H9 (cell line): ENCODE results near the gene SLC30A5. TPM values are rescaled to one million over a fixed set of nuclear protein-coding genes. Genes with fewer than 3 reads are reported as not detected.

ENCODE experiments used
- DNase-seq: peaks from one replicate; pipeline ENCODE4 v3.0.0-alpha.2; 2017
- H2AFZ ChIP-seq: one replicate; pipeline ENCODE4 v1.6.1; 2013; ENCODE audit warnings: mild to moderate bottlenecking, low read length, control low read depth, moderate library complexity
- H2AK5ac ChIP-seq: 2 replicates; pipeline ENCODE4 v1.6.1; 2013; ENCODE audit warnings: low read length, control low read depth, mixed read lengths; ENCODE audit not compliant: insufficient read length
- H2BK120ac ChIP-seq: one replicate; pipeline ENCODE4 v1.6.1; 2013; ENCODE audit warnings: low read depth, mild to moderate bottlenecking, low read length, control low read depth, inconsistent platforms; ENCODE audit not compliant: poor library complexity, severe bottlenecking
- H2BK12ac ChIP-seq: 2 replicates; pipeline ENCODE4 v1.6.1; 2013; ENCODE audit warnings: low read length, control low read depth, mixed read lengths, low read depth; ENCODE audit not compliant: insufficient read length
- H2BK15ac ChIP-seq: 2 replicates; pipeline ENCODE4 v1.6.1; 2013; ENCODE audit warnings: low read depth, low read length, control low read depth
- H2BK20ac ChIP-seq: one replicate; pipeline ENCODE4 v1.6.1; 2013; ENCODE audit warnings: low read depth, mild to moderate bottlenecking, low read length, control low read depth, inconsistent platforms; ENCODE audit not compliant: poor library complexity, severe bottlenecking
- H2BK5ac ChIP-seq: 2 replicates; pipeline ENCODE4 v1.6.1; 2013; ENCODE audit warnings: low read length, control low read depth, mixed read lengths; ENCODE audit not compliant: insufficient read length
- H3K14ac ChIP-seq: 2 replicates; pipeline ENCODE4 v1.6.1; 2013; ENCODE audit warnings: low read length, control low read depth; ENCODE audit not compliant: insufficient read depth
- H3K18ac ChIP-seq: 2 replicates; pipeline ENCODE4 v1.6.1; 2013; ENCODE audit warnings: low read depth, mild to moderate bottlenecking, mixed read lengths, low read length, control low read depth; ENCODE audit not compliant: insufficient read length
- H3K23ac ChIP-seq: 2 replicates; pipeline ENCODE4 v1.6.1; 2013; ENCODE audit warnings: low read length, control low read depth, mixed read lengths, low read depth; ENCODE audit not compliant: insufficient read length
- H3K23me2 ChIP-seq: 2 replicates; pipeline ENCODE4 v1.6.1; 2013; ENCODE audit warnings: low read depth, mild to moderate bottlenecking, mixed read lengths, low read length, control low read depth; ENCODE audit not compliant: insufficient read length, poor library complexity, severe bottlenecking
- H3K27ac ChIP-seq: 2 replicates; pipeline ENCODE4 v1.5.1; 2013; ENCODE audit warnings: low read length, control low read depth, mixed read lengths, low read depth; ENCODE audit not compliant: insufficient read length
- H3K27me3 ChIP-seq: 2 replicates; pipeline ENCODE4 v1.6.1; 2013; ENCODE audit warnings: low read length, control low read depth, inconsistent platforms; ENCODE audit not compliant: insufficient read depth
- H3K4ac ChIP-seq: 2 replicates; pipeline ENCODE4 v1.6.1; 2013; ENCODE audit warnings: low read depth, mild to moderate bottlenecking, control low read depth, inconsistent platforms, low read length, moderate library complexity
- H3K4me1 ChIP-seq: 2 replicates; pipeline ENCODE4 v1.6.1; 2013; ENCODE audit warnings: low read length, control low read depth, inconsistent platforms; ENCODE audit not compliant: insufficient read depth
- H3K4me2 ChIP-seq: 2 replicates; pipeline ENCODE4 v1.6.1; 2013; ENCODE audit warnings: low read length, control low read depth, mixed read lengths; ENCODE audit not compliant: insufficient read length, insufficient read depth
- H3K56ac ChIP-seq: 2 replicates; pipeline ENCODE4 v1.6.1; 2013; ENCODE audit warnings: low read depth, mild to moderate bottlenecking, mixed read lengths, low read length, control low read depth; ENCODE audit not compliant: insufficient read length
- H3K79me1 ChIP-seq: 2 replicates; pipeline ENCODE4 v1.6.1; 2013; ENCODE audit warnings: low read depth, mild to moderate bottlenecking, moderate library complexity, low read length, control low read depth, inconsistent platforms; ENCODE audit not compliant: insufficient read depth, poor library complexity, severe bottlenecking
- H3K79me2 ChIP-seq: 2 replicates; pipeline ENCODE4 v1.6.1; 2013; ENCODE audit warnings: low read length, control low read depth, inconsistent platforms; ENCODE audit not compliant: insufficient read depth
- H3K9ac ChIP-seq: 2 replicates; pipeline ENCODE4 v1.6.1; 2013; ENCODE audit warnings: low read length, control low read depth, mixed read lengths; ENCODE audit not compliant: insufficient read length; ENCODE audit errors: extremely low read depth
- H3K9me3 ChIP-seq: one replicate; pipeline ENCODE4 v1.6.1; 2013; ENCODE audit warnings: low read depth, low read length, inconsistent platforms; ENCODE audit not compliant: control insufficient read depth
- H3T11ph ChIP-seq: one replicate; pipeline ENCODE4 v1.6.1; 2013; ENCODE audit warnings: mild to moderate bottlenecking, low read length, control low read depth, inconsistent platforms
- H4K20me1 ChIP-seq: one replicate; pipeline ENCODE4 v1.6.1; 2013; ENCODE audit not compliant: control insufficient read depth, insufficient read length, insufficient read depth
- H4K5ac ChIP-seq: 2 replicates; pipeline ENCODE4 v1.6.1; 2013; ENCODE audit warnings: low read depth, mild to moderate bottlenecking, mixed read lengths, low read length, control low read depth; ENCODE audit not compliant: insufficient read length
- H4K8ac ChIP-seq: replicated peaks from 2 replicates; pipeline ENCODE4 v1.6.1; 2013; ENCODE audit warnings: low read length, control low read depth, mixed read lengths, low read depth; ENCODE audit not compliant: insufficient read length
- H4K91ac ChIP-seq: 2 replicates; pipeline ENCODE4 v1.6.1; 2013; ENCODE audit warnings: low read depth, mild to moderate bottlenecking, moderate library complexity, mixed read lengths, low read length, control low read depth; ENCODE audit not compliant: insufficient read length
- H3K27ac Mint-ChIP-seq, 3 experiments: 2 replicates in 2 of 3; 3 replicates in 1 of 3; pipeline ENCODE4 v1.8.0; 2020 to 2021; ENCODE audit warnings: mixed read lengths in 3 of 3, mild to moderate bottlenecking in 1 of 3, moderate library complexity in 1 of 3
- H3K27me3 Mint-ChIP-seq: 2 replicates; pipeline ENCODE4 v1.8.0; 2021; ENCODE audit warnings: low read depth, mild to moderate bottlenecking, moderate library complexity, mixed read lengths
- H3K36me3 Mint-ChIP-seq, 3 experiments: 2 replicates in 2 of 3; 3 replicates in 1 of 3; pipeline ENCODE4 v1.8.0; 2020 to 2021; ENCODE audit warnings: low read depth in 3 of 3, mixed read lengths in 3 of 3; ENCODE audit not compliant: insufficient read depth in 1 of 3
- H3K4me1 Mint-ChIP-seq, 2 experiments: 2 replicates each; pipeline ENCODE4 v1.8.0; 2020; ENCODE audit warnings: mixed read lengths in 2 of 2
- H3K4me3 Mint-ChIP-seq, 2 experiments: 2 replicates in 1 of 2; 3 replicates in 1 of 2; pipeline ENCODE4 v1.8.0; 2020 to 2021; ENCODE audit warnings: mild to moderate bottlenecking in 2 of 2, mixed read lengths in 2 of 2, moderate library complexity in 1 of 2
- H3K9me3 Mint-ChIP-seq, 2 experiments: 2 replicates in 1 of 2; 3 replicates in 1 of 2; pipeline ENCODE4 v1.8.0; 2020; ENCODE audit warnings: mild to moderate bottlenecking in 2 of 2, mixed read lengths in 2 of 2, moderate library complexity in 1 of 2
- WGBS: extraction: QIAGEN DNeasy Blood & Tissue Kit; methylation state at CpG from one replicate; pipeline ENCODE4 v1.1.7; 2013; ENCODE audit warnings: missing lambda C conversion rate, low lambda C conversion rate, mixed read lengths; ENCODE audit not compliant: insufficient read length; ENCODE audit errors: extremely low coverage; 5-methylcytosine and 5-hydroxymethylcytosine counted together
- total RNA-seq: library from RNA; stranded (reverse); gene quantifications from 2 replicates; pipeline ENCODE4 v1.2.1, GENCODE V29; 2021
- TF ChIP-seq, protein P1 (sequence below): fragments of 200-600 bp; sonication (generic); conservative IDR thresholded peaks from 3 replicates; pipeline ENCODE4 v1.8.0; 2021; ENCODE audit warnings: antibody characterized with exemption, mild to moderate bottlenecking

Gene SLC30A5
- total RNA-seq, 1 experiment from 2014 or later, result 33.7 TPM

DNA sequence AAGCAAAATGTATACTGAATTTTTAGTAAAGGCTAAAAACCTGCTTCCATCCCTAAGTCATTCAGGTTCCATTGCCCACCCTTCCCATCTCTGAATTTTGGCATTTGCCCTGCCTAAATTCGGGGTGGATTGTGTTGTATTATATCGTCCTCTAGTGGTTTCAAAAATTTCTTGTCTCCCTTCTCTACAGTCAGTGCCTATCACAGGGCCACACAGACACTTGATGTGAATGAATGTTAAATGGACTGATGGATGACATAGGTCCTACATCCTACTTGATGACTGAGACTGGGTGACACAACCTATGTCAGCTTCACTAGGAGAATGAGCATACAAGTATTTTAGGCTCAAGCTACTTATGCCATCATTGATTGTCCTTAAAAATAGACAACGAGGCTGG lies 45.6 kb upstream of the SLC30A5 start:
- no peak overlapping the region for H2BK20ac ChIP-seq
- no CpG with 5 or more reads among the region's 3 CpGs for WGBS
- H3K4me2 ChIP-seq, result no peak overlapping the region
- no peaks in the 10 kb centered on the region for H3K23me2 ChIP-seq
- TF ChIP-seq, protein P1, sequence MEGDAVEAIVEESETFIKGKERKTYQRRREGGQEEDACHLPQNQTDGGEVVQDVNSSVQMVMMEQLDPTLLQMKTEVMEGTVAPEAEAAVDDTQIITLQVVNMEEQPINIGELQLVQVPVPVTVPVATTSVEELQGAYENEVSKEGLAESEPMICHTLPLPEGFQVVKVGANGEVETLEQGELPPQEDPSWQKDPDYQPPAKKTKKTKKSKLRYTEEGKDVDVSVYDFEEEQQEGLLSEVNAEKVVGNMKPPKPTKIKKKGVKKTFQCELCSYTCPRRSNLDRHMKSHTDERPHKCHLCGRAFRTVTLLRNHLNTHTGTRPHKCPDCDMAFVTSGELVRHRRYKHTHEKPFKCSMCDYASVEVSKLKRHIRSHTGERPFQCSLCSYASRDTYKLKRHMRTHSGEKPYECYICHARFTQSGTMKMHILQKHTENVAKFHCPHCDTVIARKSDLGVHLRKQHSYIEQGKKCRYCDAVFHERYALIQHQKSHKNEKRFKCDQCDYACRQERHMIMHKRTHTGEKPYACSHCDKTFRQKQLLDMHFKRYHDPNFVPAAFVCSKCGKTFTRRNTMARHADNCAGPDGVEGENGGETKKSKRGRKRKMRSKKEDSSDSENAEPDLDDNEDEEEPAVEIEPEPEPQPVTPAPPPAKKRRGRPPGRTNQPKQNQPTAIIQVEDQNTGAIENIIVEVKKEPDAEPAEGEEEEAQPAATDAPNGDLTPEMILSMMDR, result peak; percentile 65
- H2BK12ac ChIP-seq, result no peak overlapping the region
- H3K27ac Mint-ChIP-seq, result no peak overlapping the region
- H3K9me3 Mint-ChIP-seq, result no peaks in the 10 kb centered on the region
- no peaks in the 10 kb centered on the region for H3K79me2 ChIP-seq
- no peaks in the 10 kb centered on the region; the same call in 1 of the 2 replicates for H3K27me3 Mint-ChIP-seq
- no peaks in the 10 kb centered on the region for H3K79me1 ChIP-seq
- H2BK5ac ChIP-seq, result no peak overlapping the region
- no peak overlapping the region for H3K9ac ChIP-seq
- H4K91ac ChIP-seq, result no peak overlapping the region
- H3K4me1 ChIP-seq, result no peaks in the 10 kb centered on the region
- no peak overlapping the region for H2BK15ac ChIP-seq
- H3T11ph ChIP-seq, result no peak overlapping the region
- no peak overlapping the region for H2BK120ac ChIP-seq
- no peak overlapping the region for H2AK5ac ChIP-seq
- H4K8ac ChIP-seq, result no peak overlapping the region
- no peak overlapping the region for H3K27ac ChIP-seq
- peaks cover 0 to 4% of the 10 kb centered on the region in 2 experiments; a peak in 1 of 4 replicates for H3K4me1 Mint-ChIP-seq
- H3K4ac ChIP-seq, result no peak overlapping the region
- H4K5ac ChIP-seq, result no peak overlapping the region
- H3K14ac ChIP-seq, result no peak overlapping the region
- H4K20me1 ChIP-seq, result no peaks in the 10 kb centered on the region
- no peak overlapping the region for H3K4me3 Mint-ChIP-seq
- no peak overlapping the region for H3K56ac ChIP-seq
- no peaks in the 10 kb centered on the region for H3K36me3 Mint-ChIP-seq
- H2AFZ ChIP-seq, result no peak overlapping the region
- no peak overlapping the region for H3K18ac ChIP-seq
- H3K23ac ChIP-seq, result no peak overlapping the region
- DNase-seq, result no peak
- H3K9me3 ChIP-seq, result no peaks in the 10 kb centered on the region
- no peaks in the 10 kb centered on the region for H3K27me3 ChIP-seq
